Epithelial cell of proximal tubule (primary cell): ENCODE data around the gene TEDC2. TPM values are rescaled to one million over a fixed set of nuclear protein-coding genes. Genes with fewer than 3 reads are reported as not detected.

Source experiments
- DNase-seq: peaks from one replicate; pipeline ENCODE4 v3.0.0-alpha.2; 2011; ENCODE audit warnings: low read depth
- H3K4me3 ChIP-seq: 2 replicates; pipeline ENCODE4 v1.5.1; 2011; ENCODE audit warnings: low read depth, mild to moderate bottlenecking, low read length
- CTCF ChIP-seq: conservative IDR thresholded peaks from 2 replicates; pipeline ENCODE4 v1.5.1; 2012; ENCODE audit warnings: low read depth, mild to moderate bottlenecking, low read length
- total RNA-seq: library from RNA; depleted of rRNA; stranded (reverse); fragments of >200 nt; gene quantifications from 2 replicates; pipeline ENCODE4 v1.2.3, GENCODE V29; 2015

Gene TEDC2
- total RNA-seq, 1 donor from 2014 or later, result 26.0 TPM

DNA sequence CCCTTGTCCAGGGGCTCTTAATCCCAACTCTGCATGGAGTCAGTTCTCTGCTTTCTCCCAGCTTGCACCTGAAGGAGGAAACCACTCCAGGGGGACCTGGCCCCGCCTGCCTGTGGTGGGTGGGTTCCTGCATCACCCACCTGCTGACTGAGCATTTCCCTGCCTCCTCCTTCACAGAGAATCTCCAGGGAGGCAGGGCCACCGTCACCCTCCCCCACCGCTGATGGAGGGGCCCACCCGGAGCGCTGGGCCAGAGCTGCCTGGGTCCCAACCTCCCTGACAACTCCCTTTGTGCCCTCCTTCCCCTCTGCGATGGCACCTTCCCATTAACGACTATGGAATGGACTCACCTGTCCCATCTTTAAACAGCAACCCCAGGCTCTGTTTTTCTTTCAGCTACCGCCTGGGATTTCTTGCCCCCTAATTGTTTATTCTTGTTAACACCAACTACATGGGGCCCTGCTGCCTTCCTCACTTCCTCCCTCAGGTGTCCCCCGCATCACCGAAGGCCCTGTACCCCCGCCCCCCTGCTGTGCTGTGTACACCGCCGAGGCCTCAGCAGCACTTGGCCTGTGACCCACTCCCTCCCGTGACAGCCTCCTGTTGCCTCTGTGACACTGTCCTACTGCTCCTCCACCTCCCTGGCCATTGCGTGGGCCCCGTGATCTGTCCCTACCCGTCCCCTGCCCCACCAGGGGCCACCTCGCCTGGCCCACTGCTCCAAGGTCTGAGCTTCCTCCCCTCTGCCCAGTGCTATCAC is 842 bp upstream of the TEDC2 start:
- peak overlapping the region; percentile 74 for H3K4me3 ChIP-seq
- DNase-seq, result no peak
- no peak for TF ChIP-seq CTCF

- DNase-seq, result no peak
- TF ChIP-seq CTCF, result no peak
- H3K4me3 ChIP-seq, result peak overlapping the region; percentile 74
Measured at GRCh38 chr16:2460391-2460713, 443 bp downstream of the TEDC2 start.

DNA sequence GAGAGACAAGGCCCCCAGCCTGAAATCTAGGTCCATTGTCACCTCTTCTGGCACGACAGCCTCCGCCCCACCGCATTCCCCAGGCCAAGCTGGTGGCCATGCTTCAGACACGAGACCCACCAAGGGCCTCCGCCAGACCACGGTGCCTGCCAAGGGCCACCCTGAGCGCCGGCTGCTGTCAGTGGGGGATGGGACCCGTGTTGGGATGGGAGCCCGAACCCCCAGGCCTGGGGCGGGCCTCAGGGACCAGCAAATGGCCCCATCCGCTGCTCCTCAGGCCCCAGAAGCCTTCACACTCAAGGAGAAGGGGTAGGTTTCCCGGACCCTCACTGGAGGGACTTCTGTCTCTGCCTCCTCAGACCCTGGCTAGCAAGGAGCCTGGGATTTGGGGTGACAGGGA is 1.0 kb downstream of the TEDC2 start:
- no peak for DNase-seq
- TF ChIP-seq CTCF, result no peak
- peak overlapping the region; percentile 74 for H3K4me3 ChIP-seq

DNA sequence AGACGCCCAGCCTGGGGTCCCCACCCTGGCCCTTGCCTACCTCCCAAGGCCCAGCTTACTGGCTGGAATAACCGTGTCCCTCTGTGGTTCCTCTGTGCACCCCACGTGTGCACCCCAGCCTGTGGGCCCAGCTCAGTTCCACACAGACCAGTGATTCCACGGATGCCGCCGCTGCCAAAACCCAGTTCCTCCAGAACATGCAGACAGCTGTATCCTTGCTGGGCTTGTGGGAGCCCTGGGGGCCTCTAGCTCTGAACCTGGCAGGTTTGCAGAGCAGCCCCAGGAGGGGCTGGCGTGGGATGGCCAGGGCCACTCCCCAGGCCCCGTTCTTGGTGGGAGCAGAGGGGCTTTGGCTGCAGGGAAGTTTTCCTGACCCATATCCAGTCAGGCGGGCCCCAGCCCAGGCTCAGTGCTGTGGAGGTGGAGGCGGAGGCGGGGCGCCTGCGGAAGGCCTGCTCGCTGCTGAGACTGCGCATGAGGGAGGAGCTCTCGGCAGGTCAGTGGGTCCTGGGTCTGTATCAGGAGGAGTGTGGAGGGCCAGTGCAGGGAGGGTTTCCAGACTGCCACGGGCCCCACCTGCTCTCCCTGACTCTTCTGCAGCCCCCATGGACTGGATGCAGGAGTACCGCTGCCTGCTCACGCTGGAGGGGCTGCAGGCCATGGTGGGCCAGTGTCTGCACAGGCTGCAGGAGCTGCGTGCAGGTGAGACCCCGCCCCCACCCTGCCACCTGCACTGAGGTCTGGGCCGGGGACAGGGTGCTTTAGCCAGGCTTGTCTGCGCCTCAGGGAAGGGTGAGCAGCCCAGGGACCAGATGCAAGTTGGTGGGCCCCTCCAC is 2.3 kb downstream of the TEDC2 start:
- no peak overlapping the region for H3K4me3 ChIP-seq
- no peak for DNase-seq
- TF ChIP-seq CTCF, result no peak

GRCh38 chr16:2464333-2464732 is 4.4 kb downstream of the TEDC2 start:
- no peak for TF ChIP-seq CTCF
- DNase-seq, result no peak
- H3K4me3 ChIP-seq, result no peak overlapping the region

GRCh38 chr16:2465653-2466415 is 5.9 kb downstream of the TEDC2 start:
- DNase-seq, result no peak
- TF ChIP-seq CTCF, result peak; percentile 35
- H3K4me3 ChIP-seq, result no peak overlapping the region
